GM11168 (cell line): ENCODE data around the gene OR1I1.
"Not testable (repeated sequence)": the region's sequence is repeated elsewhere in the genome, so short reads cannot be mapped to it uniquely, and the experiment has no call there.

ENCODE experiments used
- in situ Hi-C: fragments of 300-500 bp; cut with MboI; formaldehyde crosslinking; loops from one replicate; pipeline ENCODE4 v1.12.0; 2022; ENCODE audit warnings: low sequenced_read_pairs; ENCODE audit not compliant: unreplicated experiment

OR1I1 gene, protein sequence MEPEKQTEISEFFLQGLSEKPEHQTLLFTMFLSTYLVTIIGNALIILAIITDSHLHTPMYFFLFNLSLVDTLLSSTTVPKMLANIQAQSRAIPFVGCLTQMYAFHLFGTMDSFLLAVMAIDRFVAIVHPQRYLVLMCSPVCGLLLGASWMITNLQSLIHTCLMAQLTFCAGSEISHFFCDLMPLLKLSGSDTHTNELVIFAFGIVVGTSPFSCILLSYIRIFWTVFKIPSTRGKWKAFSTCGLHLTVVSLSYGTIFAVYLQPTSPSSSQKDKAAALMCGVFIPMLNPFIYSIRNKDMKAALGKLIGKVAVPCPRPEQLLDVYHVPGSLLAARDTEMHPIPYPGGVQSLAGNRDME

DNA sequence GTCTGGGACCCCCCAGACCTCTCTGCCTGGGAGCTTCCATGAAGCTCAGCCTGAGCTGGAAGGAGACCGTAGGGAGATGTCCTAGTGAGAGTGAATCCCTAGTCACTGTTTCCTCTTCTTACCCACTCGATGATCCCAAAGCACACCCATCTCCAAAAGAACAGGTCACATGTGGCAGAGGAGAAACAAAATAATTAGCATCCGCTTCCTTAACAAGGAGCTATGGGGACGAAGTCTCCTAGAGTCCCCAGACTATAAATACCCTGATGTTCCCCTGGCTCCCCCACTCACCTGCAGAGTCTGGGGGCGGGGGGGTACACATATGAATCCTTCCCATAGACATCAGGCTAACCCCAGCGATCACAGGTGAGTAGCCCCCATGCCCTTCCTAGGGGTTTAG is at the start of gene OR1I1:
Gene OR1I1, plus strand, starts transcription at position 301 of the 400 bp plus-strand sequence. CDS start 4,855 bp downstream, outside the sequence.
- in situ Hi-C loops = no loop called here

DNA sequence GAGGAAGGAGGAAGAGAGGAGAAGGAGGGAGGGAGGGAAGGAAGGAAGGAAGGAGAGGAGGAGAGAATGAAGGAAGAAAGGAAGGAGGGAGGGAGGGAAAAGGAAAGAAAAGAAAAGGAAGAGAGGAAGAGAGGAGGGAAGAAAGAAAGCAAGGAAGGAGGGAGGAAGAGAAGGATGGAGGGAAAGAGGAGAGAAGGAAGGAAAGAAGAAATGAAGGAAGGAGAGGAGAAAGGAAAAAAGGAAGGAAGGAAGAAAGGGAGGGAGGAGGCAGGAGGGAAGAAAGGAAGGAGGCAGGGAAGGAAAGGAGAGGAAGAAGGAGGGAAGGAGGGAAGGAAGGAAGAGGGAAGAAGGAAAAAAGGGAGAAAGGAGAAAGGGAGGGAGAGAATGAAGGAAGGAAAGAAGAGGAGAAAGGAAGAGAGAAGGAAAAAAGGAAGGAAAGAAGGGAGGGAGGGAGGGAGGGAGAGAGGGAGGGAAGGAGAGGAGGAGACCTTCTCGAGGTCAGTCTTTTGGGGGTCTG is 46.2 kb upstream of the OR1I1 start:
- in situ Hi-C loops = no loop called here

DNA sequence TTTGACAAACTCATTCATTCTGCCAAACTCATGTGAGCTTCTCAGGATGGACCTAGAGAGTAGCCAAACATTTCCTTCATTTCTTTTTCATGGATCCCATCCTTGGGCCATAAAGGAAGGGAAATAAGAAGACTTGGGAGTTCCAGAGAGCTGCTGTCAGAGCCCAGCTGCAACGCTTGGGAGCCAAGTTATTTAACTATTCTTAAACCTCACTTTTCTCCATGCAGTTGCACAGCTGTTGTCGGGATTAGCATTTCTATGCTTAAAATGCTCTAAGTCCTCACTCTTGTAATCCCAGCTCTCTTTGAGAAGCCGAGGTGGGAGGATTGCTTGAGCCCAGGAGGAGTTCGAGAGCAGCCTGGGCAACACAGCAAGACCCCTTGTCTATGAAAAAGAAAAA is 44.4 kb upstream of the OR1I1 start:
- in situ Hi-C loops = no loop called here

DNA sequence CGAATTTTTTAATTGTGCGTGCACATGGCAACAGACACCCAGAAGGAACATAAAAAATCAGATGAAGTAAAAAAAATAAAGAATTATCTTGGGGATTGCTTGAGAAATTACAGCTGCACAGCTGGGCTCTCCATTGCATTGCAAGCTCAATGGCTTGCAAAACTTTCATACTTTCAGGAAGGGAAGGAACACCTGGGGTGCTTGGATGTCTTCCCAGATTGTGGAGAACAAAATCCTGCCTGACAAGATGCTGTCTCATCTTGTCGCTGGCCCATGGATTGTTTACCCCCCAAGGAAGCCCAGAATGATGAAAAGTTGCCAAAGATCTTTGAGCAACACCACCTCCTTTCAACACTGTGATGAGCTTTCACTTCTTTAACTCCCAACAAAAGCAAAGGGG is 43.7 kb upstream of the OR1I1 start:
- in situ Hi-C loops = no loop called here

DNA sequence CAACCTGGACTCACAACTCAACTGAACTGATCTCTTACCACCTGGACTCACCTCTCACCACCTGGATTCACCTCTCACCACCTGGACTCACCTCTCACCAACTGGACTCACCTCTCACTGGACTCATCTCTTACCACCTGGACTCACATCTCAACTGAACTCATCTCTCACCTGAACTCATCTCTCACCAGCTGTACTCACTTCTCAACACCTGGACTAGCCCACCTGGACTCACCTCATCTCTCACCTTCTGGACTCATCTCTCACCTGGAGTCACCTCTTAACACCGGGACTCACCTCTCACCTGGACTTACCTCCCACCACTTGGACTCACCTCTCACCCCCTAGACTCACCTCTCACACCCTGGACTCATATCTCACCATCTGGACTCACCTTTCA is 40.0 kb upstream of the OR1I1 start:
- in situ Hi-C loops = no loop called here

DNA sequence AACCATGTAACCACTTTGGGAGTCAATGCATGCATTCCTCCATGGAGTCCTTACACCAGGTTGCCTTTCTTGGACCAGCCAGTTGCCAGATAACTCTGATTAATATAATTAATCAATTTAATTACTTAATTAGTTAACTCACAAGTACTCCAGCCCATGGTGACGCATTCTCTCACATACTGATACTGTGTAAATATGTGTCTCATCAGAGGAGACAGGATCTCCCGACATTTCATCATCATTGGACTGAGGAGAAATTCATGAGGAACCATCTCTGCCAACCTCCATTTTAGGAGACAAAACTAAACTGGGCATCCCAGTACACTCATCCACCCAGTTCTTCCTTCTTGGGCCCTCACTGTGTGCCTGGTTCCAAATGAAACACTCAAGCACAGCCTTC is 39.2 kb upstream of the OR1I1 start:
- in situ Hi-C loops = no loop called here

DNA sequence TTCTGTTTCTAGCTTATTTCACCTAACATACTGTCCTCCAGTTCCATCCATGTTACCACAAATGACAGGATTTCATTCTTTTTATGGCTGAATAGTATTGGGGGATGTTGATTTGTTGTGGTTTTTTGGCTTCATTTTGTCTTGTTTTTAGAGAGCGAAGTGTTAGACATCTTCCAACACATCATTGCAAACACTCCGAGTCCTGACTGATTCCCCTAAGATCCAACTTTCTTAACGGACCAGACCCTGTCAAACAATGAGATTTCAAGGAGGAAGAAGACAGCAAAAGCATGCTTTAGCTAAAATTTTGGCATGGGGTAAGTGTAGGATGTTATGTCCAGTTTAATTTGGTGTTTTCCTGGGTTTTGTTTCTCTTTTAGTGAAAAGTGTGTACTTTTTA is 36.5 kb upstream of the OR1I1 start:
- in situ Hi-C loops = no loop called here

DNA sequence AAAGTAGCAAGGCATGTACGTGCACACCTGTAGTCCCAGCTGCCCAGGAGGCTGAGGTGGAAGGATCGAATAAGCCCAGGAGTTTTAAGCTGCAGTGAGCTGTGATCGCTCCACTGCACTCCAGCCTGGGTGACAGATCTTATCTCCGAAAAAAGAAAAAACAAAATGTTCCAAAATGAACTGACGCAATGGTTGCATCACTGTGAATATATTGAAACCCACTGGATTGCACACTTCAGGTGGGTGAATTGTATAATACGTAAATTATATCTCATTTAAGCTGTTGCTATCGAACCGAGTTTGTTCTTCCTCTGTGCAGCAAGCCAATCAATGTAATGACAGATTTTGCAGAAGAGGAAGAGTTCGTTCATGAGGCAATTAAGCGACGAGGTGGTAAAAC is 34.3 kb upstream of the OR1I1 start:
- in situ Hi-C loops = no loop called here

DNA sequence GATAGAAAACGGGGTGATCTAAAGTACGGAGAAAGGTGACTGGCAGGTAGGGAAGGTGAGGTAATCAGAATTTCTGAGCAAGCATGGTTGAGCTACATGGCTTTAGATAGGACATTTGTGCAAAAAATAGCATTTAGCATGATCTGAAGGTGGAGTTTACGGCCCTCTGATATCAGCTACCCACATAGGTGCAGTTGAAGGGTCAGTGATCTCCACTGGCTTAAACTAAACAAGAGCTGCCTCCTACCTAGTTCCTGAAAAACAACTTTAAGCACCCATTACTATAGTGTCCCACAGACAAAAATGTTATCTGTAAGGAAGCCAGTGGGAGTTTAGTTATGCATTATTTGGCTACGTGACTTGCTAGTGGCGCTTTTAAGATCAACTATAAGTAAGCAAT is 33.9 kb upstream of the OR1I1 start:
- in situ Hi-C loops = no loop called here

DNA sequence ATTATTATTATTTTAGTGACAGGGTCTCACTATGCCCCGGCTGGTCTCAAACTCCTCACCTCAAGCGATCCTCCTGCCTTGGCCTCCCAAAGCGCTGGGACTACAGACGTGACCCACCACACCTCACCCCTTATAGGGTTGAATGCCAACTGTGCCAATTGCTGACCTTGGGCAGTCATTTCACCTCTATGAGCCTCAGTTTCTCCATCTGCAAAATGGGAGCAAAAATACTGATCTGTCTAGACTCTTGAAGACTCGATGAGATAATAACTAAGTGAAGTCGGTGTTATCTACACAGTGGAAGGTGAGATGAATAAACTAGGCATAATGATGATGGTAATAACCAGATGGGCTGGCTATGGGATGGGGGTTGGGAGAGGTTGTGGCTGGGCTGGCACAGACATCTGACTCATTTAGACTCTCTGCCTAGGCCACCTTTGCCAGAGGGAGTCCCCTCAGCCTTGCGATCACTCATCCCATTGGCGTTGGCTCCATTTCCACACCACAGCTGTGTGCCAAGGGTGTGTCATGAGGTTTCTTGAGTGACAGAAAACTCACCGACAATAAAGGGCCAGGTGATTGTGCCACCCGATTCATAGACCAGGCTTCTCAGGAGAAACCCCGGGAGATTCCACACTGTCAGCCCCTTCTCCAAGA is 33.0 kb upstream of the OR1I1 start, which contains the start of gene CASP14:
Gene CASP14, plus strand, starts transcription at position 596 of the 657 bp plus-strand sequence. CDS start 2,772 bp downstream, outside the sequence.
- in situ Hi-C loops = no loop called here

DNA sequence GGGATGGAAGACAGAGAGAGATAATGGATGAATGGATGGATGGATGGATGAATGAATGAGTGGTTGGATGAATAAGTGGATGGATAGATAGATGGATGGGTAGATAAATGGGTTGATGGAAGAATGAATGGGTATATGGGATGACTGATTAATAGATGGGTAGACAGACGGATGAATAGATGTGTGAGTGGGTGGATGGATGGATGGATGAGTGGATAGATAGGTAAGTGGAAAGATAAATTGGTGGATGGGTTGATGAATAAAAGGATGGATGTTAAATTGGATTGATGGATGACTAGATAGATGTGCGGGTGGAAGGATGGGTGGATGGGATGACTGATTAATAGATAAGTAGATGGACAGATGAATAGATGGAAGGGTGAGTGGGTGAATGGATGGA is 31.4 kb upstream of the OR1I1 start:
- in situ Hi-C loops = no loop called here

DNA sequence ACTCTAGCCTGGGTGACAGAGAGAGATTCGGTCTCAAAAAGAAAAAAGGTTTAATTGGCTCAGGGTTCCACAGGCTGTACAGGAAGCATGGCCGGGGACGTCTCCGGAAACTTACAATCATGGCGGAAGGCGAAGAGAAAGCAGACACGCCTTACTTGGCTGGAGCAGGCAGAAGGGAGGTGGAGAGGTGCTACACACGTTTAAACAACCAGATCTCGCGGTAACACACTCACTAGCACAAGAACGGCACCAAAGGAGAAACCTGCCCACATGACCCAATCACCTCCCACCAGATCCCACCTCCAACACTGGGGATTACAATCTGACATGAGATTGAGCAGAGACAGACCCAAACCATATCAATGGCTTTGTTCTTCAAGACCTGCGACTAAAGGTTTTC is 20.0 kb upstream of the OR1I1 start:
- in situ Hi-C loops = no loop called here

DNA sequence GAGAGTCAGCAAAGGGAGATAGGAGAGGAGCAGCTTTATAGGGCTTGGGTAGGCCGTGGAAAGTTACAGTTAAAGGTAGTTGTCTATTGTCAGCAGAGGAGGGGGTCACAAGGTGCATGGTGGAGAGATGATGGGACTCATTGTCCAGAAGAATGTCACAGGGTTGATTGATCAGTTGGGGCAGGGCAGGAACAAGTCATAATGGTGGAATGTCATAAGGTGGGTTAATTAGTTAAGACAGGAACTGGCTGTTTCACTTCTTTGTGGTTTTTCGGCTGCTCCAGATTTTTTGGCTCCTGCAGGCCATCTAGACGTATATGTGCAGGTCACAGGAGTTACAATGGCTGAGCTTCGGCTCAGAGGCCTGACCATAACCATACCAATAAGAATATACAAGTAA is 11.6 kb upstream of the OR1I1 start:
- in situ Hi-C loops = not testable (repeated sequence)

DNA sequence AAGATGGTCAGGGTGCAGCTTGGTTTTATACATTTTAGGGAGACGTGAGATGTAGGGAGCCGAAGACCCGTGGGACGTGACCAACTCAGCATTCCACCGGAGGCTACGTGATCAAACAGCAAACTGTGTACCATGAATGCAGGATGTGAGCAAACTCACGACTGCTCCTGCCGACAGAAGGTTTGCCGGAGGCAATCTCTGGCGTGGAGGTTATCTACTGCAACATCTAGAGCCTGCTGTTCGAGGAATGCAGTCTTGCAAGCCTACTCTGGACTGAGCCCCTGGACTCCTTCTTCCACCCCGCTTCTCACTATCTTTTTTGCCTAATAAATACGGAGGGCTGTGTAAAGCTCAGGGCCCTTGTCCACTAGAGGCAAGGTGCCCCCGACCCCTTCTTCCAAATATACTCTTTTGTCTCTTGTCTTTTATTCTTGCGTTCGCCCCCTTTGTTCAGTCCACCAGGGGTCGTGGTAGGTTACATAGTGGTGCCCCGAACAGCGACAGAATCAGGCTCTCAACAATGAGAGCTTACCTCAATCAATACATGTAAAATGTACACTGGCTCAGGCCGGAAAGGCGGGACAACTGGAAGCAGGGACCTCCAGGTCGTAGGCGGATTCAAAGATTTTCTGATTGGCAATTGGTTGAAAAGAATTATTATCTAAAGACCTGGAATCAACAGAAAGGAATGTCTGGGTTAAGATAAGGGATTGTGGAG is 8.9 kb upstream of the OR1I1 start:
- in situ Hi-C loops = no loop called here

DNA sequence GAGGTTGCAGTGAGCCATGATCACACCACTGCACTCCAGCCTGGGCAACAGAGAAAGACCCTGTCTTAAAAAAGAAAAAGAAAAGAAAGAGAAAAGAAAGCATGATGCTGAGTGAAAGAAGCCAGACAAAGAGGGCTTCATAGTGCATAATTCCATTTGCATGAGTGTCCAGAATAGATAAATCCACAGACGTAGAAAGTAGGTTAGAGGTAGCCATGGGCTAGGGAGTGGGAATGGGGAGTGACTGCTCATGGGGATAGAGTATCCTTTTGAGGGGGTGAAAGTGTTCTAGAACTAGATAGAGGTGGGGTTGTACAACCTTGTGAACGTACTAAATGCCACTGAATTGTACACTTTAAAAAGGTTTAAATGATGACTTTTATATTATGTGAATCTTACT is 7.6 kb upstream of the OR1I1 start:
- in situ Hi-C loops = no loop called here

DNA sequence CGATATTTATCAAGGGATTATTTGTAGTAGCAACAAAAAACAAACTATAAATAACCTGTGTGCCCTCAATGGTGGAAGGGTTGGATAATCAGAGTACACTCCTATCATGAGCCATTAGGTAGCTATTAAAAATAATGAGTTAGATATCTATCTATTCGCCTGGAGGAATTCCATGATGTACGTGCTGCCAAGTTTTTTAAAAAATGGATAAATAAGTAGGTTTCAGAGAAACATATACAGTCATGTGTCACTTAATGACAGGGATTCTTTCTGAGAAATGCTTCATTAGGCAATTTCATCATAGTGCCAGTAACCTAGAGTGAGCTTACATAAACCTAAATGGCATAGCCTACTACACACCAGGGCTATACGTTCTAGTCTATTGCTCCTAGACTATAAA is 6.2 kb upstream of the OR1I1 start:
- in situ Hi-C loops = no loop called here

DNA sequence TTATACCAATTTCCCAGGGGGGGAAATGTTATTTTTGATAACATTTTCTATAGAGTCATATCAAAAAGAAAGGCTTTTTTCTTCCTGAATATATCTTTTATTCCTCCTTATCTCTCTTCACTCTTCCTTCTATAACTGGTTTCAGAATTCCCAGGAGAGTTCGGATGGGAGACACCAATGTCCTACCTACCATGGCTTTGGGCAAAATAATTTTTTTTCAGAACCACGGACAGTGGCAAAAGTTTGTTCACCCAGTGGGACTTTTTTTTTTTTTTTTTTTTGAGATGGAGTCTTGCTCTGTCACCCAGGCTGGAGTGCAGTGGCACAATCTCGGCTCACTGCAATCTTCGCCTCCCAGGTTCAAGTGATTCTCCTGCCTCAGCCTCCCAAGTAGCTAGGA is 2.0 kb upstream of the OR1I1 start:
- in situ Hi-C loops = not testable (repeated sequence)

DNA sequence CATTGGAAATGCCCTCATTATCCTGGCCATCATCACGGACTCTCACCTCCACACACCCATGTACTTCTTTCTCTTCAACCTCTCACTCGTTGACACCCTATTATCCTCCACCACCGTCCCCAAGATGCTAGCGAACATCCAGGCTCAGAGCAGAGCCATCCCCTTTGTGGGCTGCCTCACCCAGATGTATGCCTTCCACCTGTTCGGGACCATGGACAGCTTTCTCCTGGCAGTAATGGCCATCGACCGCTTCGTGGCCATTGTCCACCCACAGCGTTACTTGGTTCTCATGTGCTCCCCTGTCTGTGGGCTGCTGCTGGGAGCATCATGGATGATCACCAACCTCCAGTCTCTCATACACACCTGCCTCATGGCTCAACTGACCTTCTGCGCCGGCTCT is 5.2 kb downstream of the OR1I1 start:
- in situ Hi-C loops = no loop called here

DNA sequence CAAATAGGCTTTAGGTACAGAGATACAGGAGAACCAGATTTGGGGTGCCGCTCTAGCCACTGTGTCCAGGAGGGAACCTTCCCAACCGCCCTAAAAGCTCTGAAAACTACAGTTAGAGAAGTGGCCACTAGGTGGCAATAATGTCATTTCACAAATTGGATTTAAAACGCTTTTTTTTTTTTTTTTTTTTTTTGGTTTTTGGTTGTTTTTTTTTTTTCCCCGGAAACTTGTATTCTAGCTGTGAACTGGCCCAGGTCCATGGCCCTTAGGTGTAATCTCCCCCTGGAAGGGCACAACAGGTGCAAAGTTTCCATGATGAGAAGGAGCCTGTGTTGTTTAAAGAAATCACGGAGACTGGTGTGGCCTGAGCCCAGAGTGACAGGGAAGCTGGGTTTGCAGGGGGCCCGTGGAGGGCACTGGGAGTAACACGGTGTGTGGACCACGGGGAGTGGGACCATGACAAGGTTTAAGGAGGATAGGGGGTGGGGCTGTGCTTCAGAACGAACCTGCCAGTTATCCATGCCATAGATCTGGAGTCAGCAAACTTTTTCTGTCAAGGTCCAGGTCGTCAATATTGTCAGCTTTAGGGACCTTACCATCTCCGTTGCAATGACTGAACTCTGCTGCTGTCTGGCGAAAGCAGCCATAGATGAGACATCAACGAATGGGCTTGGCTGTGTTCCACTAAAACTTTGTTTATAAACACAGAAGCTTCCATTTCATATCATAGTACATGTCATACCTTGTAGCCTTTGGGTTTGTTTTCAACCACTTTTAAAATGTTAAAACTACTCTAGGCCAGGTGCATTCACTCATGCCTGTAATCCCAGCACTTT is 10.1 kb downstream of the OR1I1 start:
- in situ Hi-C loops = loop anchor here (10.0 kb wide), 1 partner anchor 63 kb away; no protein-coding TSS in a partner anchor

DNA sequence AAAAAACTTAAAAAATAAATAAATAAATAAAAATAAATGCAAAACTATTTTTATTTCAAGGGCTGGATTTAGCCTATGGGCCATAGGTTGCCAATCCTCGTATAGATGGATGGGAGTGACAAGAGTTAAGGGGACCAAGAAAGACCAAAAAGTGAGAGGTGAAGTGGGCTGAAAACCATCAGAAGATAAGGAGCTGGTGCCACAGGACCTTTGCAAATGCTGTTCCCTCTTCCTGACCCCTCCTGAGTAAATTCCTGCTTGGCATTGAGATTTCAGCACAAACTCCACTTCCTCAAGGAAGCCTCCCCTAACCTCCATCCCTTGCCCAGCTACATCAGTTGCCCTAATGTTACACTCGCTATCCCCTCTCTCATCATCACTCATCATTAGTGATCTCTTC is 11.0 kb downstream of the OR1I1 start:
- in situ Hi-C loops = loop anchor here (10.0 kb wide), 1 partner anchor 62 kb away; no protein-coding TSS in a partner anchor
